Hepatocyte (in vitro differentiated cells): Measurements from ENCODE around the gene RND2. TPM values are rescaled to one million over a fixed set of nuclear protein-coding genes. Genes with fewer than 3 reads are reported as not detected.

Experiments
- DNase-seq: peaks from one replicate; pipeline ENCODE4 v3.0.0-alpha.2; 2016; ENCODE audit warnings: low spot score
- H2AFZ ChIP-seq: fragments of 200-600 bp; sonication (generic); 2 replicates; pipeline ENCODE4 v1.6.0; 2016; ENCODE audit warnings: antibody characterized with exemption, mild to moderate bottlenecking
- H3K27ac ChIP-seq: fragments of 200-600 bp; sonication (generic); 2 replicates; pipeline ENCODE4 v1.5.1; 2016; ENCODE audit warnings: mild to moderate bottlenecking
- H3K27me3 ChIP-seq: fragments of 200-600 bp; sonication (generic); 2 replicates; pipeline ENCODE4 v1.6.1; 2016
- H3K36me3 ChIP-seq: fragments of 200-600 bp; sonication (generic); replicated peaks from 2 replicates; pipeline ENCODE4 v1.5.1; 2016; ENCODE audit warnings: low read depth; ENCODE audit not compliant: insufficient read depth
- H3K4me1 ChIP-seq: fragments of 200-600 bp; sonication (generic); 2 replicates; pipeline ENCODE4 v1.5.1; 2016; ENCODE audit warnings: mild to moderate bottlenecking, moderate library complexity; ENCODE audit not compliant: insufficient read depth
- H3K4me2 ChIP-seq: fragments of 200-600 bp; sonication (generic); 2 replicates; pipeline ENCODE4 v1.6.0; 2016
- H3K4me3 ChIP-seq: fragments of 200-600 bp; sonication (generic); 2 replicates; pipeline ENCODE4 v1.5.1; 2016; ENCODE audit warnings: mild to moderate bottlenecking
- H3K79me2 ChIP-seq: fragments of 200-600 bp; sonication (generic); 2 replicates; pipeline ENCODE4 v1.6.0; 2017; ENCODE audit warnings: mild to moderate bottlenecking
- H3K9me2 ChIP-seq: fragments of 200-600 bp; sonication (generic); replicated peaks from 2 replicates; pipeline ENCODE4 v1.6.0; 2017; ENCODE audit warnings: mild to moderate bottlenecking; ENCODE audit not compliant: insufficient read depth
- H3K9me3 ChIP-seq: fragments of 200-600 bp; sonication (generic); 2 replicates; pipeline ENCODE4 v1.5.1; 2016; ENCODE audit warnings: low read depth, mild to moderate bottlenecking
- H4K20me1 ChIP-seq: fragments of 200-600 bp; sonication (generic); 2 replicates; pipeline ENCODE4 v1.6.0; 2016; ENCODE audit warnings: mild to moderate bottlenecking; ENCODE audit not compliant: insufficient read depth, poor library complexity, severe bottlenecking
- EZH2 ChIP-seq: fragments of 200-600 bp; sonication (generic); IDR thresholded peaks from 2 replicates; pipeline ENCODE4 v1.6.1; 2016; ENCODE audit warnings: antibody characterized with exemption, mild to moderate bottlenecking, borderline replicate concordance
- EZH2phosphoT487 ChIP-seq: fragments of 200-600 bp; sonication (generic); IDR thresholded peaks from one replicate; pipeline ENCODE4 v1.6.1; 2018; ENCODE audit warnings: antibody characterized with exemption, mild to moderate bottlenecking, low read depth, moderate library complexity; ENCODE audit not compliant: unreplicated experiment, severe bottlenecking
- WGBS: methylation state at CpG from one replicate; pipeline ENCODE4 v1.1.6; 2016; ENCODE audit warnings: low lambda C conversion rate; ENCODE audit errors: missing lambda C conversion rate; 5-methylcytosine and 5-hydroxymethylcytosine counted together
- polyA plus RNA-seq: library from polyadenylated mRNA; unstranded; fragments of >200 nt; fragmentation: Nextera tagmentation; extraction: Ambion mirVana; gene quantifications from 2 replicates; pipeline ENCODE4 v1.2.1, GENCODE V29; 2016
- total RNA-seq: library from RNA; depleted of rRNA; stranded (reverse); fragments of >200 nt; gene quantifications from 2 replicates; pipeline ENCODE4 v1.2.3, GENCODE V29; 2014
- TF ChIP-seq, protein P1 (sequence below): fragments of 200-600 bp; sonication (generic); IDR thresholded peaks from 2 replicates; pipeline ENCODE4 v1.5.1; 2016; ENCODE audit warnings: antibody characterized with exemption, mild to moderate bottlenecking; ENCODE audit not compliant: poor library complexity

The RND2 gene
- total and polyA plus RNA-seq, 2 experiments from 2014 or later = 2.6 to 6.3 TPM

GRCh38 chr17:43034894-43035293 is 9.9 kb downstream of the RND2 start:
- H4K20me1 ChIP-seq = no peaks in the 10 kb centered on the region
- H3K27me3 ChIP-seq = no peaks in the 10 kb centered on the region
- no peak overlapping the region for H3K27ac ChIP-seq
- TF ChIP-seq, protein P1, sequence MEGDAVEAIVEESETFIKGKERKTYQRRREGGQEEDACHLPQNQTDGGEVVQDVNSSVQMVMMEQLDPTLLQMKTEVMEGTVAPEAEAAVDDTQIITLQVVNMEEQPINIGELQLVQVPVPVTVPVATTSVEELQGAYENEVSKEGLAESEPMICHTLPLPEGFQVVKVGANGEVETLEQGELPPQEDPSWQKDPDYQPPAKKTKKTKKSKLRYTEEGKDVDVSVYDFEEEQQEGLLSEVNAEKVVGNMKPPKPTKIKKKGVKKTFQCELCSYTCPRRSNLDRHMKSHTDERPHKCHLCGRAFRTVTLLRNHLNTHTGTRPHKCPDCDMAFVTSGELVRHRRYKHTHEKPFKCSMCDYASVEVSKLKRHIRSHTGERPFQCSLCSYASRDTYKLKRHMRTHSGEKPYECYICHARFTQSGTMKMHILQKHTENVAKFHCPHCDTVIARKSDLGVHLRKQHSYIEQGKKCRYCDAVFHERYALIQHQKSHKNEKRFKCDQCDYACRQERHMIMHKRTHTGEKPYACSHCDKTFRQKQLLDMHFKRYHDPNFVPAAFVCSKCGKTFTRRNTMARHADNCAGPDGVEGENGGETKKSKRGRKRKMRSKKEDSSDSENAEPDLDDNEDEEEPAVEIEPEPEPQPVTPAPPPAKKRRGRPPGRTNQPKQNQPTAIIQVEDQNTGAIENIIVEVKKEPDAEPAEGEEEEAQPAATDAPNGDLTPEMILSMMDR = no peak
- TF ChIP-seq EZH2phosphoT487 = no peak
- TF ChIP-seq EZH2 = no peak
- no peaks in the 10 kb centered on the region for H3K9me2 ChIP-seq
- no peak overlapping the region for H3K4me2 ChIP-seq
- no peak for DNase-seq
- no peak overlapping the region for H2AFZ ChIP-seq
- no peaks in the 10 kb centered on the region for H3K4me1 ChIP-seq
- 78% methylated on average over 3 of the region's 3 CpGs for WGBS
- H3K79me2 ChIP-seq = no peaks in the 10 kb centered on the region
- no peak overlapping the region for H3K4me3 ChIP-seq
- no peaks in the 10 kb centered on the region for H3K36me3 ChIP-seq
- H3K9me3 ChIP-seq = no peaks in the 10 kb centered on the region

DNA sequence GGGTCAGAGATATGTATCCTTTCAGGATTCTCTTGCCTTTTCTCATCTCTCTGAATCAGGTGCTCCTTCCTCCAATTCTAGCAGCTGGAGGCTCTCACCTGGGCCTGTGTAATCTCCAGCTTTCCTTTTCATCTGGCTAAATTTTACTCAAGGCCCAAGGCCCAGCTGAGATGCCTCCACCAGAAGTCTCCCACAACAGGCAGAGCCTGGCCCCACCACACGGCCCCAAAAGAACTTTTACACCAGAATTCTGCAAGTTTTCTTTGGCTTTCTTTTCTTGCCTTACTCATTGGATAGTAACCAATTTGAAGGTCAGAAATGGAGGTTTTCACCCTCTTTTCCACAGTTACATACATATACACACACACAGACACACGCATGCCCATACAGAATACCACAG is 14.6 kb downstream of the RND2 start:
- Histone ChIP-seq H3K27me3 (no peaks in the 10 kb centered on the region), H3K36me3 (no peaks in the 10 kb centered on the region), H3K79me2 (no peaks in the 10 kb centered on the region), H3K4me3 (no peak overlapping the region), H3K9me2 (no peaks in the 10 kb centered on the region), H3K4me1 (no peaks in the 10 kb centered on the region), H3K27ac (no peak overlapping the region), H3K4me2 (no peak overlapping the region), H4K20me1 (no peaks in the 10 kb centered on the region), H2AFZ (no peak overlapping the region), H3K9me3 (no peaks in the 10 kb centered on the region)
- DNase-seq = no peak
- TF ChIP-seq, protein P1 = no peak
- 95% methylated on average over 2 of the region's 2 CpGs for WGBS

GRCh38 chr17:43040655-43041054 is 15.6 kb downstream of the RND2 start:
- Histone ChIP-seq H3K4me2 (no peak overlapping the region), H3K4me3 (no peak overlapping the region), H3K36me3 (no peaks in the 10 kb centered on the region), H3K27ac (no peak overlapping the region), H3K79me2 (no peaks in the 10 kb centered on the region), H2AFZ (no peak overlapping the region), H4K20me1 (no peaks in the 10 kb centered on the region), H3K27me3 (no peaks in the 10 kb centered on the region), H3K9me2 (no peaks in the 10 kb centered on the region), H3K4me1 (no peaks in the 10 kb centered on the region), H3K9me3 (no peaks in the 10 kb centered on the region)
- 63% methylated on average over 2 of the region's 2 CpGs for WGBS
- no peak for DNase-seq
- TF ChIP-seq EZH2 (no peak), EZH2phosphoT487 (no peak)
- TF ChIP-seq, protein P1 = no peak

DNA sequence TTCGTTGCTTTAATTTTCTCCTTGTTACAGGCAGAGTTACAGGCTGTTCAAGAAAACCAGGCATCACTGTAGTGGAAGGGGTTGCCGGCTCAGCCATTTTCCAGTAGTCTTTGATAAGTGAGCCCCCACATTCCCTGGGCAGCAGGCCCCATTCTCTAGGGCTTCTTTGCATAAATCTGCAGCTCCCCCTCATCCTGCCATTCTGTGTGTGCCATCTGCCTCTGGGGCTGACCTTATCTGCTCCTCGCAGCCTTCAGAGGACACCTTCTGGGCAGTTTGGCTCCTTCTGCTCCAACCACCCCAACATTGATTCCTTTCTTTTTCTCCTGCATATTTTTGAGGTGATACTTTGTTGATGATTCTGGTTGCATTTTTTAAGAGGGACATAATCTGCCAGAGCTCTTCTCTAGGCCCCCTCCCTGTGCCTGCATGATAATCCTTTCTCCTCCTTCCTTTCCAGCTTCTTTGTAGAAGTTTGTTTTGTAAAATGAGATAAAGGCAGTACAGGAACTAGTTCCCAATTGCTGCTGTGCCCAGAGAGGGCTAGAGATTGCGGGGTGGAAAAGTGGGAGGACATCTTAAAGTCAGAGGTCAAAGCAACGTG is 17.1 kb downstream of the RND2 start:
- Histone ChIP-seq H3K4me2 (no peak overlapping the region), H3K79me2 (no peaks in the 10 kb centered on the region), H3K27ac (no peak overlapping the region), H3K9me2 (no peaks in the 10 kb centered on the region), H4K20me1 (no peaks in the 10 kb centered on the region), H3K4me1 (no peaks in the 10 kb centered on the region), H3K27me3 (no peaks in the 10 kb centered on the region), H2AFZ (no peak overlapping the region), H3K36me3 (no peaks in the 10 kb centered on the region), H3K4me3 (no peak overlapping the region), H3K9me3 (no peaks in the 10 kb centered on the region)
- WGBS = 61% methylated on average over 5 of the region's 5 CpGs
- no peak for DNase-seq
- TF ChIP-seq EZH2 (no peak), EZH2phosphoT487 (no peak)
- TF ChIP-seq, protein P1 = no peak
